NCI-H1436 treated with DMSO at 0.1 percent for 48 hours (cell line): ENCODE data around the gene PDE4D.

Source experiments
- DNase-seq: peaks from one replicate; lab custom pipeline; 2025; lab: John Stamatoyannopoulos, UW

PDE4D gene

DNA sequence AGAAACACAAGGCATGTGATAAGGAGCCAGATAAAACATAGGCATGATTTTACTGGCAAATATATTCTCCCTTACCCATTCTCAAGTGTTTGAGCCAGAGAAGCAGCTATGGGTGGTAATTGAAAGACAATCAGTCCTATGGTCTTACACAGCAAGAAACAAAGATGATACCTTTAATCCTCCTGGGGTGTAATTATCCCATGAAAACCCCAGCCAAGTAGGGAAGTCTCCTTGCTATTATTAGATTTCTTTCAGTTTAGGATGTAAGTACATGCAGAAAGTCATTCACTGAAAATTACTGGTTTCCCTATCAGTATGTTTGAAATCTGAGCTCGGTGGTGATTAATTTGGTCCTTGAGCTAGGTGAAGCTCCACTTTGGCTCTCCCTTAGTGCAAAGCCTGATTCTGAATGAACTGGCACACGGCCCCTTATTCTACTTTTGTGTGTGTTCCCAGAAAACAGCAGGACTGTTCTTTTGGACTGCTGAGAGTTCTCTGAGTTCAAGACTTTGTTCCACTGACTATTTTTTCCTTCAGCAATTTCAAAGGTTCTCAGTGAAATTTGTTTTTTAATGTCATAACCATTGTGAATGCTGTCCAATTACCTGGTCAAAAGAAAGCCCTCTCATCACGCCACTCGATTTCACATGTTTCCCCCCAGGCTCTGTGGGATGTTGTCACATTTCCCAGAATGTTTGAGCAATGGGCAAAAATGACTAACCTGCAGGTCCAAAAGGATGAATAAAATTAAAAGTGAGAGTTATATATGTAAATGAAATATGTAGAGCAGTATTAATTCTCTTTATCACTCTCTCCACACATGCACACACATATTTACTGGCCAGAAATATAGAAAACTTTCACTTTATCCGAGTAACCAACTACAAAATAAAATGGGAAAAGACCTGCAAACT, 967.6 kb downstream of the PDE4D start:
- peak; percentile 8 for DNase-seq

DNA sequence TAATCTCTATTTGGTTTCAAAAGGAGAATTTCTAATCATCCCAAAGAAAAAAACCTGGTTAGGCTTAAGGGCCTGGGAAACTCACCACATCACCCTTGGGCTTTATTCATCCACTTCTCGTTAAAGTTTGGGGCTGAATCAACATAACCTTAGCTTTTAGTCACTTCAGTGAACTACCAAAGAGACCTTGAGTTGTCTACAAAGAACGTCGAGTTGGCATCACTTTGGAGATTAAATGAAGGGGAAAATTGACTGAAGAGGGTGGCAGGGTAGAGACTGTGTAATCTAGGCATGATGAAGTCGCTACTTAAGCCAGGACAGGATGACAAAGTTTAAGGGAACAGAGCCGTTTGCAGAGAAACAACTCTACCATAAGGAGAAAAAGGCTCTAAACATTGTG, 969.2 kb downstream of the PDE4D start:
- DNase-seq: no peak

DNA sequence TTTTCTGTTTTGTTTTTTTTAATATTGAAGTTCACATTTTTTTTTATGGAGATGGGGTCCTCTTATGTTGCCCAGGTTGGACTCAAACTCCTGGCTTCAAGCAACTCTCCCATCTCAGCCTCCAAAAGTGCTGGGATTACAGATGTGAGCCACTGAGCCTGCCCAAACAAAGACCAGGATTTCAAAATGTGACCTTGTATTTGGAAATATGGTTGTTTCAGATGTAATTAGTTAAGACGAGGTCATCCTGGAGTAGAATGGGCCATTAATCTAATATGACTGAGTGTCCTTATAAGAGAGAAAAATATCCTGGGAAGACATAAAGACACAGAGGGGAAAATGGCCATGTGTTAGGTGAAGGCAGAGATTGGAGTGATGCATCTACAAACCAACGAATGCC, 970.2 kb downstream of the PDE4D start:
- no peak for DNase-seq

DNA sequence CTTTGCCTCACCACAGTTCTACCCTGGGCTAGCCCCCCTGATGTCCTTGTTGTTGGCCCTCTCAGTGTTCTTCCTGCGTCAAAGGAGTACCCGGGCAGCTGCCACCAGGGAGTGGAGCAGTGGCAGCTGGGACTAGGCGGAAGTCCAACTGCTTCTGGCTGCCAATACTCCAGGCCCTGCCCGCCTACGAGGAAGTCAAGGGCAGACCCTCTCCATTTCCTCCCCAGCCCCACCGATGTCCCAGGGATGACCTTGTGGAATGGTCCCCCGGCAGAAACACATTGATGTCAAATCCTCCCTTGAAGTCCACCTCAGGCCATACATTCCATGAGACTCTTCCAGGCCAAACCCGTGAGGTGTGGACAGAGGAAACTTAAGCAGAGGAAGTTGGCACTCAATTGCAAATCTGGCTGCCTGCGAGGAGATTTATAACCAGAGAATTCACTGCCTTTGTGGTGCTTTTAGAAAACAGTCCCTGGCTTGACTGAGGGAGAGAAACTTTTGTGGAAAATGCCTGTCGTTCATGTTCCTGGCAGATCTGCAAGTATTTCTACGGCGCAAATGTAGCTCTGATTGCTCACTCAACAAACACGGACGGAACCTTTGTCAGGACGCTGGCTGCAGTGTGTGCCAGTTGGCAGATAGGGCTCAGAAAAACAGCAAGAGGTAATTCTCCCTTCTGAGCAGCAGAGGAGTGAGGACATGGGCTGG, 970.9 kb downstream of the PDE4D start:
- DNase-seq: no peak

DNA sequence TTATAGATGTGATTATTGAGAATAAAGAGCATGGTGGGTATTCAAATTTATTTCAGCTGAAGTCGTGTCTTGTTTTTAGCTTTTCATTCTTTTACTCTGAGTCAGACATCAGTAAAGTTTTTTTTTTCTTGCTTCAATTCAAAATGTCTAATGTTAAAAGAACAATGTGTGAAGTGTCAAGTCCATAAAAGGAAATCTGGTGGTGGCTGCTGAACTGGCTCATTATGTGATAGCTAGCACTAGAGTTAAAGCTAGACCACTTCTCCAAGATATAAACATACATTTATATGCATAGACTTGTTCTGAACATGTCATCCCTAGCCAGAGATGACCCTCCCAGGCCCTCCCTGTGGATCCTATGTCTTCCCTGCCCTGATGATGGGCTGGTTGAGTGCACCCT, 972.4 kb downstream of the PDE4D start:
- no peak for DNase-seq

DNA sequence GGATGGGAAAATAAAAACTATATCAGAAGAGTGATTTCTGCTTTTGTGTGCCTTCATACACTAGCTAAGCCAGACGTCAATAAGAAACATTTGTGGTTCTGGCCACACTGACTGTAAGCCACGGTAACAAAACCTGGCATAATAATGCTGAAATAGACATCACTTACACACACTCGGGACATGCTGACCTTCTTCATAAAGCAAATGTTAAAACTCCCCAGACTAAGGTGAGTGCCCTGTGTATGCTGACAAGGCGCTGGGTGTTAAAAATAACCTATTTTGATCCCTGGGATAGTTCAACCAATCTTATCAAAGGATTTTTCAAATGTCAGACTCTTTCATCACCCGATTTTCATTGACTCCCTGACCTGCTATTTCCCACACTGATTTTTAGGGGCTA, 973.7 kb downstream of the PDE4D start:
- DNase-seq: no peak
